Measurements from ENCODE around the gene FHOD3.
"Not testable (repeated sequence)": the region's sequence is repeated elsewhere in the genome, so short reads cannot be mapped to it uniquely, and the experiment has no call there.

Gene FHOD3

DNA sequence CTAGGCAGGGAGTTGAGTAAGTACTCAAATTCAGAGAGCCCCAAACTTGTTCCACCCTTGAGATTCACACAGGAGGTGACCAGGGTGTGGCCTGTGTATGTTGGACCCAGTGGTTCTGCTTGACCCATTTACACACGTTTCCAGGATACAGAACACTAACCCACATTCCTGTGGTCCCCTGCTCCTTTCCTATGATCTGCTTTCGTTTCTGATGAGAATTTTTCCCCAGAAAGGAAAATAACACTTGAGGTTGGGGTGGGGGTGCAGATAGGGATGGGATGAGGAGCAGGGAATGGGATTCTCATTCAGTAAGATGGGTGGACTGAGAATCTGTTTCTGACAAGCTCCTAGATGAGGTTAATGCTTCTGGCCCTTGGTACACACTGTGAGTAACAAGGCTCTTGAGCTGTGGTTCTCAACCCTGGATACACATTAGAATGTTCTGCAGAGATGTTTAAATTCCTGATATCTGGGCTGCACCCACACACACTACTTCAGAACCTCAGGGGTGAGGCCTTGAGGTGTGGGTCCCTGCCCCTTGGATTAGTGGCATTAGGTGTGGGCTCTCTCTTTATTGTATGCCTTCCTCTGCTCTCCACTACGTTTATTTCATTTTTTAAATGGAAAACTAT lies 472.9 kb downstream of the FHOD3 start:
- no peak for DNase-seq

DNA sequence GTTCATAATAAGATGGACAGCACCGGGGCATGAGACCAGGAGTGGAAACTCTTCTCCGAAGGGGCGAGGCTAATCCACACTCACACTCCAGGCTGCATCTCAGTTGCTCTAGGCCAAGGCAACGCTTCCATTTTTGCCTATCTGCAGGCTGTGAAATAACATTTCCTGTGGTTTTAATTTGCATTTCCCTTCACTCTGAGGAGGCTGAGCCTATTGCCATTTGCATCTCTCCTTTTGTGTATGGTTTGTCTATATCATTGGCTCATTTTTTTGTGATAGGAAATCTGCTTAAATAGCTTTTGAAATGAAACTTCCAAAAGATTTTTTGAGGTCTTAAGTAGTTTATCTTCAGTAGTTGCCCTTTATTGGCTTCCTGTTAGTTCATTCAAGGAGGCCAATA lies 473.7 kb downstream of the FHOD3 start:
- no peak for DNase-seq

DNA sequence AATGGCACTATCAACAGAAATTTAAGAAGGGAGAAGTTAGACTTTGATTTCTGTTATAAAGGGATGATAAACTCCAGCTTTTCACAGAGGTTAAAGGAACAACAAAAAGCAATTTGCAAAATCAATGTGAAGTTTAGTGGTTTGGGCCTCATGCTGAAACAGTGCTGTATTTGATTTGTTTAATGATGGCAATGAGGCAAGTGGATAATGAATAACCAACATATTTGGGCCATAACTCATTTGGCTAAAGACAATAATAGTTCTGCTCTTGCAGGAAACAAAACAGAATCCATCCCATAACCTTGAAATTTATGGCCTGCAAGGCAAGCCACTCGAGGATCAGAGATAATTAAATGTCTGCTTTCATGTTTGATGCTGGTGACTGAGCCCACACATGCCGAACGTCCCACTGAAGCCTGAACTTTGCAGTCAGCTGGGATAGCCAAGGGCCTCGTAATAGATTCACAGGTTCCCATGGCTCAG lies 474.8 kb downstream of the FHOD3 start:
- no peak for DNase-seq

DNA sequence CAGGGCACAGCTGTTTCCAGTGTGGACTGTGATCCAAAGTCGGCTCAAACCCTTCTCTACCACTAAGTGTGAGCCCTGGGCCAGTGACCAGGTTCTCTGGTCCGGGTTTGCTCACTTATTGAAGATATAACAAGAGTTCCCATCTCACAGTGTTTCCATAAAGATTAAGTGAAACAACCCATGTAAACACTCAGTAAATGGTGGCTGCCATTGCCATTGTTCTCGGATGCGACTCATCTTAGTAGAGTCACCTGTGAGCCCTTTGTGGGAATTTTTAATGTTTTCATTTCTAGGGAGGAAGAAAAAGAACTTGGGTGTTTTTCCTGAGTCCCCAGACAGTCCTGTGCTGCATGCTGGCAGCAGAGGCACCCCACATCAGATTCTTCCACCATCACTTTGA lies 477.9 kb downstream of the FHOD3 start:
- DNase-seq = no peak

DNA sequence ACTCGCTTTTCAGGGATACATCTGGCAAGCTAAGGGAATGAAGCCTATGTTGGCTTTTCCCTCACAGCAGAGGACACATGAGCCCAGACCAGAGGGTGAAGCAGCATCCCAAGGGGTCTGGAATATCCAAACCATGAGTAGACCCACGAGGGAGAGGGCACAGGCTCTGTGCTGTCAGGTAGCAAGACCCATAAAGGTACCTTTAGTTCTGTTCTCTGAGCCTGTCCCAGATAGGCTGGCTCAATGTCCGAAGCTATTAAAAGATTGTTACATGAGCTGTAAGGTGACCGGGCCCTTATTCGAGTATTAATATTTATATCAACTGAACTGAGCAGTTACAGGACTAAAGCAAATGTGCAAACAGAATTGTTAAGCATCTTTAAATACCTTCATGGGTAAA lies 479.1 kb downstream of the FHOD3 start:
- DNase-seq = no peak

DNA sequence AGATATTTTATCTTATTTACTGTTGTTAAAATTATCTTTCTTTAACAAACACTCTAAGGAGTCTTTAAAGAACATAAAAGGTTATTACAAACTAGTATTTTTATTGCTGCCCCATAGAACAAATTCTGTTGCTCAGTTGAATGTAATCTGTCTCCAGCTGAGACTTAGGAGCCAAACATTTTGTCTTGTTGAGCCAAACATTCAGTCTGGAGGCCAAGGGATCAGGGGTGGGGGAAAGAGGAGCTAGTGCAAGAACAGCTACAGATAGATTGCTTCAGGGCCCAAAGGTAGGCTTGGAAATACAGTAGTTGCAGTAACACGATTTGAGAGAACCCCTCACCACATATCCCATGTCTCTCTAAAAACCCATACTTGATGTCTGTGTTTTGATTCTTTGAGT lies 480.1 kb downstream of the FHOD3 start:
- DNase-seq = no peak

DNA sequence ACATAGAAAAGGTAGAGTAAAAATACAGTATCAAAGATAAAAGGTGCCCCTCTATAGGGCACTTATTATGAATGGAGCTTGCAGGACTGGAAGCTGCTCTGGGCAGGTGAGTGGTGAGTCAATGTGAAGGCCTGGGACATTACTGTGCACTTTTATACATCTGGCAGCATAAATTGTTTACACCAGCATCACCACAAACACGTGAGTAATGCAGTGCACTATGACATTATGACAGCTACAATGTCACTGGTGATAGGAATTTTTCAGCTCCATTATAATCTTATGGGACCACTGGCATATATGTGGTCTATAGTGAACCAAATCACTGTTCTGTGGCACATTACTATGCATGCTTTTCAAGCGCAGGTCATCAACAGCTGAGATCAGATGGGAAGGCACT lies 483.2 kb downstream of the FHOD3 start:
- no peak for DNase-seq

DNA sequence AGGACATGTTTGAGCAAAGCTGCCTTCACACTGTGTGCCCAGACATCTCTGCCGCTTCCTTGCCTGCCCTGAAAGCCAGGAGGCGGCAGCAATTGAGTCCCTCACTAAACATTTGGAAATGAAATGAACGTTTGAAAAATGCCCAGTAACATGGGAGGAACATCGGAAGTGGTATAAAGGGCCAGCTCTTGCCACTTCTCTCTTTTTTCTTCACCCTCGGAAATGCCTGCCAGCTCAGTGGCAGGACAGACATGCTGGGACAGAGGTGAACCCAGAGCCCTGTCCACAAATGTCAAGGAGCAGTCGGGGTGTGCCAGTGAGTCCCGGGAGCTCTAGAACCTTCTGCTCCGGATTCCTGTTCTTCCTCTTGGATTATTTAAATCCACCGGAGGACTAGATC lies 485.2 kb downstream of the FHOD3 start:
- DNase-seq = no peak

DNA sequence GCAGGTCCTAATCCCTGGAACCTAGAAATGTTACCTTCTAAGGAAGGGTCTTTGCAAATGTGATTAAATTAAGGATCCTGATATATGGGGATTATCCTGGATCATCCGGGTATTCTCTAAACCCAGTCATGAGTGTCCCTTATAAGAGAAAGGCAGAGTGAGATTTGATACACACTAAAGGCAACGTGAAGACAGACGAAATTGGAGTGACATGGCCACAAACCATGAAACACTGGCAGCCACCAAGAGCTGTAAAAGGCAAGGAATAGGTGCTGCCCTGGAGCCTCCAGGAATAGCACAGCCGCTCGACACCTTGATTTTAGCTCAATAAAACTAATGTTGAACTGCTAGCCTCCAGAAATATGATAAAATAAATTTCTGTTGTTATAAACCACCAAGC lies 486.3 kb downstream of the FHOD3 start:
- DNase-seq = no peak

DNA sequence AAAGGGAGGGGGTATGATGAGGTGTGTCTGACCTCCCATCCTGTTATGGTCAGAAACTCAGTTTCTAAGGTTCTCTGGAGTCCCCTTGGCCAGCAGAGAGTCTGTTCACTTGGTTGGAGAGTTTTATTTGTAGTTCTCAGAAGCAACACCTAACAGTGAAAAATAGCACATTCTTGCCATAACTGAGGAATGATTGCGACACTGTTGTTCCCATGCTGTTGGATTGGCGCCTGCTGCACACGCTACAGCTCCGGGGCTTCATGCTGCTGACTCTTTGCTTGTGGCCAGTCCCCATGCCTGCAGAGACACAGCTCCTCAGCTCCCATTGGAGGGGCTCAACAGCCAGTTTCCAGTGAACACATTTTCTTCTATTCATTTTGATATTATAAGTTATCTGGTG lies 489.2 kb downstream of the FHOD3 start:
- DNase-seq = no peak

DNA sequence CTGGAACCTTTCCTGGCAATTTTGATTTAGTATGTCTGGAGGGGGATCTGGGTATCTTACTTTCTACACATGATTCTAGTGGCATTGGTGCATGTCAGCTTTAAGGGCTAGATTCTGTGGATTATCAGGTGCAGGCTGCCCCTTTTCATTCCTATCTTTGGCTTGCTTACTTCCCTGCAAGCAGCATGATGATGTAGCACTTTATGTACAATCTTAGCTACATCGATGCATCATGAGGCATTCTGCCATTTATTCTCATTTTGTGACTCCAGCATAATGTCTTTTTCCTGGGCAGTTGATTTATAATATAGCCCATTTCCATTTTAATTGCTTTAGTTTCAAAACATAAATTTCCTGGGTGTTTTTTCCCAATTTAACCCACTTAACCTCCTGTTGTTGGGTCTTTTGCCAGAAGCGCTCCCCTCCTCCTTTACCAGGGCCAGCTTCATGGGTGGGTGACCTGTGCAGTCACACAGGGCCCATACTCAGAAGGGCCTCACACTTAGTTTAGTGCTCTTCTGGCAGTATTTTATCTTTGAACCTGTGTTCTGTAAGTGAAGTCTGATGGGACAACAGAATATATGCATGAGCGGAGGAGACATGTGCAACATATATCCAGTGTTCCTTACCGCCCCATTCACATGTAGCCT lies 495.2 kb downstream of the FHOD3 start:
- no peak for DNase-seq

DNA sequence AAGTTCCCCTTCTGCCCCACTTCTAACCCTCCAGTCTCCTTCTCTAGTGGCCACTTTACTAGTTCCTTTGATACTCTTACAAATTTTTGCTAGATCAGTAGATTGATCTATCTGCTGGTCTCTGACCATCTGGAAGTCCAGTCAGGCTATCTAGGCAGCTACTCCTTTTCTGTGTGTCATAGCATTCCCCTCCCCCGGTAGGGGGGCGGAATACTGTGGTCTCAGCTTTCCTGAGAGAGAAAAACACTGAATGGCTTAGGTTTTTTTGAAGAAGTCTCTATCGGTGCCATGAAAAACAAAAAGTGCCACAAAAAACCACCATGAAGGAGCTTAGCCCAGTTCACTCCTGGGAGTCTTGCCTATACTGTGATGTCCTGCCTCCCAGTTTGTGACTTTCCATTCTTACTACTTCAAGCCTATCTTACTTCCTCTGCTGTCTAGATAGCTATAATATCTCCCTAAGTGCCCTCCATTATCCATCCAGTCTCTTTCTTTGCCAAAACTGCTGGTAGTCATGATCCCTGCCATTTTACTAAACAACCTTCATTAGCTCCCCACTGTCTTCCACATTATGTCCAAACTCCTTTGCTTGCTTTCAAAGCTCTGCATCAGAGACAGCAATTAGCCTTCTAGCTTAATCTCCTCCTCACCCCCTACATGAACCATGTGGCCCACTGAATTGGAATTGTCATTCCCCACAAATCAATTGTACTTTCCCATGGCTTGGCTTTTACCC lies 501.4 kb downstream of the FHOD3 start:
- no peak for DNase-seq

DNA sequence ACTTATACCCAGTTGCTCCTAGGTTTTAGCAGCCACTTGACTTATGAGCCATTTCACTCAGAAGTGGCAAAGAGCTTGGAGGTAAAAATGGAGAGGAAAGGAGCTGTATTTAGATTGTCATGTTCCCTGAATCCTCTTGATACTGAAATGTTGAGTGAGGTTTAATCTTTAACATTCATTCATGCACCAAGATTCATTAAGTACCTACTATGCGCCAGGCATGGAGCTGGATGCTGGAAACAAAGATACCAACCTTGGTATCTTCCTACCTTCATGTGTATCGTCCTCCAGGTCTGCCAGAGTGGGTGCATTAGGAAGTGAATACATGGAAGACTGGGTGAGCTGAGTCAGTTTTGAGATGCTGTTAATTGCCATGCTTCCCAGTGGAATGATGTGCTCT lies 507.6 kb downstream of the FHOD3 start:
- no peak for DNase-seq

DNA sequence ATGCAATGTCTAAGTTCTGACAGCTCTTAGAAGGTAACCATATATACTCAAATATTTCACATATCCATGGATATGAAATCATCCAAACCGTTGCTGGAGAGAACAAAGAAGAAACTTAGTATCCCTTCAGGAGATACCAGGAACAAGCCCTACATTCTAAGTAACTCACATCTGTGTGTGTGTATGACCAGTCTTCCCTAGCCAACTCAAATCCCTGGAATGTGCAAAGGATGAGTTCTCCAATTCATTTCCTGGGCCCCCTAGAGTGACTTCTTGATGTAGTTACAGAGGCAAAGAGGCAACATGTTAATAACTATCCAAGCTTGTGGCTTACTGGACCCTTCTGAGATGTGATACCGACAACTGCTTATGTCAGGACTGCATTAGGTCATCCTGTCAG lies 511.2 kb downstream of the FHOD3 start:
- no peak for DNase-seq

DNA sequence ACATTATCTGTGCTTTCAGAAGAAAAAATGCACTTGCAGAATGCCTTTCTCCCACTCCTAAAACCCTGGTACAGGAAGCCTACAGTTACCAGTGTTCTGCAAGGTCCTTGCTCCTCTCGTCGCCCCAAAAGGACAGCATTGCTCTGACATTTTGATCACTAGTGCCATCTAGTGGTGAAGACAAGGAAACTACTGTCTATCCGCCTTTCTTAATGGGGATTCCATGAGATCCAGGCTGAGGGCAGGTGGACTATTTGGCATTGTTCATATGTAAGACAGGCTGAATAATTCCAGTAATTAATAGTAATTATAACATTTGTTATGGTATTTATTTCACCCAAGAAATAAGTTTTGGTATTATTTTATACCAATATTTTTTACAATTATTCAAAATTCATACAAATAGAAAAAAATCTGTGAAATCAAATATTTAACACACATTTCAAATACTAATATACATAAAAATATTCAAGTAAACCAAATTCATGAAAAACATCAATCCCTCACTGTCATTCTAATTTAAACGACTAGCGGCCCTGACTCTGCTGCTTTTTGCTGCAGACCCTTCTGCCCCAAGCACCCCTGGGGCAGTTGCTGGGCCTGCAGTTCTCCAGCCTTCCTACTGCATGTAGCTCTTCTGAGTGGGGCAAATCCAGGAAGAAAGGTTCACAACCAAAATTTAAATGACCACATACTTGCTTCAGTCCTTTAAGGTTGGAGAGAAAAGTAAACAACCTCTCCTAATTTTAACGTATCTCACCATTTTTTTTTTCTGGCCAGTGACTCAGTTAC lies 512.3 kb downstream of the FHOD3 start:
- DNase-seq = peak; percentile 21

DNA sequence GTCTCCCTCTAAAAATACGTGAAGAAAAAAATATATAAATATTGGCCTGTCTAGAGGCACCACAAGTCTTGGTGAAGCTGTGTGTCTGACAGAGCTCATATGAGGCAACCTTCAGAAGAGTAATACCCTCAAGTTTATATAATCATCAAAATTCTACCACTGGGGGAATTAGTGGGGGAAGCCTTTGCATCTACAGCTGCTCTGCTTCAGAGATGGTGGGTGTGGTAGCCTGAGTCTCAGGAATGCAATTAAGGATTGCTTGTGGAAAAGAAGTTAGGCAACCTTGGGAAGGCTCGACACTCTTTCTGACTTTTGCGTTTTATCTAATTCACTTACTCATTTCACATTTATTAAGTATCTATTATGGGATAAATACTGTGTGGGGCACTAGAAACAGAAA lies 513.9 kb downstream of the FHOD3 start:
- no peak for DNase-seq

DNA sequence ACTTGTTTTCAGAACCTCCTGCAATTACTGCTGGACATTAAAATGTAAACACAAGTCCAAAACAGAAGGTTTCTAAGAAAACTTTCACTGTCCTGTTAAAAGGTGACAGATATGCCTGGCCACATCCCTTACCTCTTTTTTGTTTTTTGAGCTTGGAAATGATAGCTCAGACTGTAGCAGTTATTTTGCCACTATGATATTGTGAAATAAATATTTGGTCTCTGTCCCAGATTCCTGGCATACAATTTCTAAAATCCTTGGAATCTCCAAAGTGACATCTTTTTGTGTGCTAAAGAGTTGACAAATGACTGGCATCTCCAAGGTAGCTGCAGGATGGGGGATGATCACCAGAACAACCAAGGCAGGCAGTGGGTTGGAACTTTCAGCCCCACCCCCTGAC lies 514.4 kb downstream of the FHOD3 start:
- DNase-seq = no peak

DNA sequence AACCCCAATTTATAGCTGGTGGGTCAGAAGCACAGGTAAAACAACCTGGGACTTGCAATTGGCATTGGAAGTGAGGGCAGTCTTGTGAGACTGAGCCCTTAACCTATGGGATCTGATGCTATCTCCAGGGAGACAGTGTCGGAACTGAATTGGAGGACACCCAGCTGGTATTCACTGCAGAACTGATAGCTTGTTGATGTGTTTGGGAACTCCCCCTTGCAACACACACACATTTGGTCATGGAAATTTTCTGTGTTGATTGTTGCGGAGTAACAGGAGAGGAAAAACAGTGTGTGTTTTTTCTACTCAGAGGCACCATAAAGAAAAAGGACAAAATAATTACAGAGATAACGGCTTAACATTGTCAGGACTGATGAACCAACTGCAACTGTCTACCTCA lies 515.2 kb downstream of the FHOD3 start:
- DNase-seq = no peak

DNA sequence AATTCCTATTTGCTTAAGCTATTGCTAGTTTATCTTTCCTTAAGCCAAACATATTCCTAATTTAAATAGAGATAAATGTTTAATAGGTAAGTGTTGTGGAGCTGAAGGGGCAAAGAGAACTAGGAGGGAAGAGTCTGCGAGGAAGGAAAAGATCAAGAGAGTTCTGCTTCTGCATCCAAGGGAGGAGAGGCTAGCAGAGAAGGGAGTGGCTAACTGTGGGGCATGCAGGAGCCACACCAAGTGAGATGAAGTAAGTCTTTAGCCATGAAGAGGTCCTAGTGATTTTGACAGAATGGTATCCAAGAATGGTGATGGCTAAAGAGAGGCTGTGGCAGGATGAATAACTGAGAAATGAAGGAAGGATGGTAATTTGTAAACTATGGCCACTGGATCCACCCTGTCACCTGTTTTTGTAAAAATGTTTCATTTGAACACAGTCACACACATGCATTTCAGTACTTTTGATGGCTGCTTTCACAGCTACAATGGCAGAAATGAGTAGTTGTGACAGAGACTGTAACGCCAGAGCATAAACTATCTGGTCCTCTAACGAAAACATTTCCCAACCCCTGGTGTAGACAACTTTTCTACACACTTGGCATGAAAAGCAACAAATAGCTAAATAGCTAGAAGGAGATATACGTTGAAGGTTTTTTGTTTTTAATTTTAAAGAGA lies 515.7 kb downstream of the FHOD3 start:
- DNase-seq = no peak

DNA sequence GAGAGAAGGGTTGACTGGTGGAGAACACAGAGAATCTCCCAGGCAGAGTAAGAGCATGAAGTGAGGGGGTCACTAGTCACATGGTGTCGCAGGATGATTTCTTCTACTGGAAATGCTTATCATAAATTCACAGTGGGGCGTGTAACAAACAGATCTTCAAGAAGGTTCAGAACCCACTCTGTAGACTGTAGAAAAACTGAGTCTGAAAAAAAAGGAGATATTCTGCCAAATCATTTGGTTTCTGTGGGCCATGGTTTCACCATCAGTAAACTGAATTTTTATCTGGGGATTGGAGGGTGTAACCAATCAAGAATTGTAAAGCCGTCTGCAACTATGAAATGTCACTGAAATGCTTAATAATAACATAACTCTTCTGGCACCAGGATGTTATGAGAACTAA lies 516.3 kb downstream of the FHOD3 start:
- no peak for DNase-seq

DNA sequence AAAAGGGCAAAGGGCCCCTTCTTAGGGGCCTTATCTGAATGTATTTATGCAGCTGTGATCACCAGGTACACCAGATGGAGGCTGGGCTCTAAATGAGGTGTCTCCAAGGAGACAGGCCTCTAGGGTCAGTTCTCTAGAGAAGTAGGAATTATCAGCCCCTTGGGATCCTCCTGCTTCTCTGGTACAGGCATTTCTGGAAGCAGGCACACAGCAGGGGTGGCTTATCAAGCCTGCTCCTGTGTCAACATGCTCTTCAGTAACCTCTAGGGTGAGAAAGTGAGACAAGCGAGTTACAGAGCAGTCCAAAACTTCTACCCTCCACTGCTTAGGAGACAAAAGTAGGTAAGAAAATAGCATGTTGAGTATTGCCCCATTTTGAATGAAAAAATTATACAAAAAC lies 517.5 kb downstream of the FHOD3 start:
- DNase-seq = no peak

DNA sequence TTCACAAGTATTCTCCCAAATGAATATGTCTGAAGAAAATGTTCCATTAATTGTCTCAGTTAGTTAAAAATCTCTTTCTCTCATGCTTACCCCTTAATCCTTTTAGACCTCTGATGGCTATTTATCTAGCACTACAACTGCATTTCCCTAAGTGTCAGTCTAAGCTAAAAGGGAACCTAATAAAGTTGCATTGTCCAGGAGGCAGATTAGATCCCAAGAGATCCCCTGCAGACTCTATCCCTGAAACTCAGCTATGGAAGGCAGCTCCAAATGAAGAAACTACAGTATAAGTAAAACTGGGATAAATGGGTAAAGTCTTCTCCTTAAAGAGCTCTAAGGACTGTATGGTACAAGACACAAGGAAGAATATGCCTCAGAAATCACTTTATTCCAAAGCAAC lies 518.6 kb downstream of the FHOD3 start:
- DNase-seq = not testable (repeated sequence)

DNA sequence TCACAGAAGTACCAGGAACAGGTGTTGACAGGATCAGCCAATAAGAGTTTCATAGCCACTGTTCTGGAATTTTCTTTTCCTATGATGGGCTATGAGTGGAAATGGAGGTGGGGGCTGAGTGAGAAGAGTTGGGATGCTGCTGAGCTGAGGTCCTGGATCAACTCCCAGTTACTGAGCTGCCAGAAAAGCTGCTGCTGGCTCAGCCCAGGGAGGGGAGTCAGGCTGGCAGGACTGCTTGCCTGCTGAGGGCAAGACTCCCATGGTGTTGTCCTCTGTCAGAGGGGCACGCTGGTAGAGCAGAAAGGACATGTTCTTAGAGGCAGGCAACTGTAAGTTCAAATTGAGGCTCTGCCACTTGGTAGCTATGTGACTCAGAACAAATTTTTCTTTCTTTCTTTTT lies 519.5 kb downstream of the FHOD3 start:
- no peak for DNase-seq
